ENCODE measurements around the gene MEAK7.

Gene MEAK7

DNA sequence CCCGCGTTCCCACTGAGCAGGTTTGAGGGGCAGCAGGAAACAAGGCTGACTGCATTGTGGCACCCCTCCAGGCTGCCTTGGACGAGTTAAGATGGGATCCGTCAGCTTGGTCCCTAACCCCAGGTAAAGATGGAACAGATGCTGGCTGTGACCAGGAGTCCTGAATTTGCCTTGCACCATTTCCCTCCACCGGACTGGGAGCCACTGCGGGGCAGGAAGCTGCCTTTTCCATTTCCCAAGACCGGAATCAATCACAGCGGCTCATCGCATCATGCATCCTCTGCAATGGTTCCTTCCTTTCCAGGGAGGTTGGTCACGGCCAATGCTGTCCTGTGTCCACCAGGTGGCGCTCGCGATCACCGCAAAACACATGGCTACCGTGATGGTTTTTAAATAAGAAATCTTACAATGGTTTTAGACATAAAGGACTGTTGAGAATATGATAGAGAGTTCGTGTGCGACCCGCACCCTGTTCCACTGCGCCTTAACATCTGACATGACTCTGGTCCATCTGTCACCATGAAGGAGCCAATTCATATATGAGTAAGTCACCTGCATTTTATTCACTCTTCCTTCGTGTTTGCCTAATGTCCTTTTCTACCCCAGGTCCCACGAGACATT, 6.8 kb upstream of the MEAK7 start:
- no peak for FAIRE-seq

GRCh38 chr16:84509032-84509950, 4.8 kb upstream of the MEAK7 start:
- FAIRE-seq, result no peak

DNA sequence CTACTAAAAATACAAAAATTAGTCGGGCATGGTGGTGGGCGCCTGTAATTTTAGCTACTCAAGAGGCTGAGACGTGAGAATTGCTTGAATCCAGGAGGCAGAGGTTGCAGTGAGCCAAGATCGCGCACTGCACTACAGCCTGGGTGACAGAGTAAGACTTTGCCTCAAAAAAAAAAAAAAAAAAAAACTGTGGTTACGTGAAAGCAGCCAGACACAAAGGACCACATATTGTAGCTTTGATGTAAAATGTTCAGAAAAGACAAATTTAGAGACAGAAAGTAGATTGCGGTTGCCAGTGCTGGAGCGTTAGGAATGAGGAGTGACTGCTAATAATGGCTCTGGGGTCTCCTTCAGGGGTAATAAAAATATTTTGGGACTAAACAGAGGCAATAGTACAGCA, 4.0 kb upstream of the MEAK7 start:
- no peak for FAIRE-seq

GRCh38 chr16:84507011-84507982, 2.8 kb upstream of the MEAK7 start:
- FAIRE-seq, result no peak

- no peak for FAIRE-seq
These were observed 1.1 kb upstream of the MEAK7 start for GRCh38 chr16:84505249-84506187.

- no peak for FAIRE-seq
These were observed 586 bp downstream of the MEAK7 start for GRCh38 chr16:84503751-84504395.

GRCh38 chr16:84502581-84502980, 1.9 kb downstream of the MEAK7 start:
- FAIRE-seq, result no peak

GRCh38 chr16:84502075-84502474, 2.4 kb downstream of the MEAK7 start:
- FAIRE-seq, result no peak

DNA sequence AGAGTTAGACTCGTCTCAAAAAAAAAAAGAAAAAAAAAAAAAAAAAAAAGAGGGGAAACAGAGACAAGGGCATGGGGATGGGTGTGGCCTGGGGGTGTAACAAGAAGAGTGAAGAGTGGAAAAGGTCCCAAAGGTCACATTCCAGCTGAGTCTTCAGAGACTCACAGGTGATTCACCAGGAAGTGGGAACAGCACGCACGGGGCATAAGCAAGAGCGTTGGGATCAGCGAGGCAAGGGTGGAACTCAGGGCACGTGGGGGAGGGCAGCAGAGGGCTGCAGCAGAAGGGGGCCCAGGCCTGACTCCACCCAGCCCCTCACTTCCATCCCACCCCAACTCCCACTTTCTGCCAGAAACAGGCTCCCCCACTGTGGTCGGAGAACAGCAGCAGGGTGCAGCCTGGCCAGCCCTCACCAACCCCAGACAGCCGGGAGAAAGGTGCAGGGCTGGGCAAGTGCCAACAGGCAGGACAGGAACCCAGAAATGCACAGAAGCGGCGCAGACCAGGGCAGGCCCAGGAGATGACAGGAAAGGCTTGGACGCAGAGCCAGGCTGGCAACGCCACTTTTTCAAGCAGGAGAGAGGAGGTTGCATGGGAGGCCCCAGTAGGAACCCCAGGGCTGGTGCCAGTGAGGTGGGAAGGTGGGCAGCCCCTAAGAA, 3.3 kb downstream of the MEAK7 start:
- no peak for FAIRE-seq

GRCh38 chr16:84500531-84500930, 3.9 kb downstream of the MEAK7 start:
- no peak for FAIRE-seq

DNA sequence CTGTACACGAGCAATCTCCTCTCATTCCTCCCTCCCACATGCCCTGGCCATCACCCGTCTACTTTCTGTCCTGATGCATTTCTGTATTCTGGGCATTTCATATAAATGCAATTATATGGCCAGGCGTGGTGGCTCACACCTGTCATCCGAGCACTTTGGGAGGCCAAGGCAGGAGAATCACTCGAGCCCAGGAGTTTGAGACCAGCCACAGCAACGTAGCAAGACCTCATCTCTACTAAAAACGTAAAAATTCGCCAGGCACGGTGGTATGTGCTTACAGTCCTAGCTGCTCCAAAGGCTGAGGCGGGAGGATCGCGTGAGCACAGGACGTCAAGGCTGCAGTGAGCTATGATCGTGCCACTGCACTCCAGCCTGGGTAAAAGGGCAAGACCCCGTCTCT, 4.8 kb downstream of the MEAK7 start:
- FAIRE-seq, result no peak

GRCh38 chr16:84498859-84499620, 5.4 kb downstream of the MEAK7 start:
- no peak for FAIRE-seq

DNA sequence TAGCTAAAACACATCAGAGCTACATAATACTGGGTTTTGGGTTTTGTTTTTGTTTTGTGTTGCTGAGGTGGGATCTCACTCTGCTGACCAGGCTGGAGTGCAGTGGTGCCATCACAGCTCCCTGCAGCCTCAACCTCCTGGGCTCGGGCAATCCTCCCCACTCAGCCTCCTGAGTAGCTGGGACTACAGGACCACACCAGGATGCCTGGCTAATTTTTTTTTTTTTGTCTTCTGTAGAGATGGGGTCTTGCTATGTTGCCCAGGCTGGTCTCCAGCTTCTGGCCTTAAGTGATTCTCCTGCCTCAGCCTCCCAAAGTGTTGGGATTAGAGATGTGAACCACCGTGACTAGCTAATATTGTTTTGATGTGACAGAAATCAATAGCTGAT, 6.2 kb downstream of the MEAK7 start:
- no peak for FAIRE-seq

- no peak for FAIRE-seq
These were observed 6.8 kb downstream of the MEAK7 start for GRCh38 chr16:84497418-84498222.

- FAIRE-seq, result no peak
These were observed 7.5 kb downstream of the MEAK7 start for GRCh38 chr16:84496991-84497390.

- no peak for FAIRE-seq
These were observed 9.0 kb downstream of the MEAK7 start for GRCh38 chr16:84495506-84495905.

DNA sequence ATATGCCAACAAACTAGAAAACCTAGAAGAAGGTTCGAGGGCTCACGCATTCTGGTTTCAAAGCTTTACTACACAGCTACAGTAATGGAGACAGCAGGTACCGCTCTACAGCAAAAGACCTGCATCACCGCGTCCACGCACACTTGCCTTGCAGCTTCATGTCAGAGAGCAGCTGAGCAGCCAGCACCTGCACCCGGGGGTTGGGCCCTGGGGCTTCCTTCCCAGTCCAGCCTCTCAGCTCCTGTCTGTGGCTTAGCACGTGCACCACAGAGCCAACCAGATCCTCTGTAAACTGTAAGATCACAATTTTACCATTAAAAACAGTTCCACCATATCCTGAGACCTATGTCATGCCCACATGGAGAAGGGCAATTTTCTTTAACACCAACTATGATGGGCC, 15.3 kb downstream of the MEAK7 start:
- no peak for FAIRE-seq

- FAIRE-seq, result no peak
These were observed 17.1 kb downstream of the MEAK7 start for GRCh38 chr16:84487358-84487757.

All from endometrium (tissue), 2 donors.